ENCODE results near the gene PCSK6.

The PCSK6 gene

GRCh38 chr15:101439285-101439919, 50.1 kb downstream of the PCSK6 start:
- TF ChIP-seq, protein P1, sequence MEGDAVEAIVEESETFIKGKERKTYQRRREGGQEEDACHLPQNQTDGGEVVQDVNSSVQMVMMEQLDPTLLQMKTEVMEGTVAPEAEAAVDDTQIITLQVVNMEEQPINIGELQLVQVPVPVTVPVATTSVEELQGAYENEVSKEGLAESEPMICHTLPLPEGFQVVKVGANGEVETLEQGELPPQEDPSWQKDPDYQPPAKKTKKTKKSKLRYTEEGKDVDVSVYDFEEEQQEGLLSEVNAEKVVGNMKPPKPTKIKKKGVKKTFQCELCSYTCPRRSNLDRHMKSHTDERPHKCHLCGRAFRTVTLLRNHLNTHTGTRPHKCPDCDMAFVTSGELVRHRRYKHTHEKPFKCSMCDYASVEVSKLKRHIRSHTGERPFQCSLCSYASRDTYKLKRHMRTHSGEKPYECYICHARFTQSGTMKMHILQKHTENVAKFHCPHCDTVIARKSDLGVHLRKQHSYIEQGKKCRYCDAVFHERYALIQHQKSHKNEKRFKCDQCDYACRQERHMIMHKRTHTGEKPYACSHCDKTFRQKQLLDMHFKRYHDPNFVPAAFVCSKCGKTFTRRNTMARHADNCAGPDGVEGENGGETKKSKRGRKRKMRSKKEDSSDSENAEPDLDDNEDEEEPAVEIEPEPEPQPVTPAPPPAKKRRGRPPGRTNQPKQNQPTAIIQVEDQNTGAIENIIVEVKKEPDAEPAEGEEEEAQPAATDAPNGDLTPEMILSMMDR (IDR thresholded peaks at IDR 0.05; ENCODE audit: insufficient read depth, low read length, poor library complexity, severe bottlenecking) = no peak
- TF ChIP-seq EZH2phosphoT487 (conservative IDR thresholded peaks at IDR 0.05; ENCODE audit: low read length) = no peak
- Histone ChIP-seq H3F3A (ENCODE audit: insufficient read depth) (no peaks in the 10 kb centered on the region), H2AFZ (ENCODE audit: low read depth, low read length, severe bottlenecking) (no peak overlapping the region), H3K9ac (ENCODE audit: low read length) (no peak overlapping the region), H3K27ac (ENCODE audit: low read depth, low read length) (no peak overlapping the region), H3K36me3 (ENCODE audit: low read length) (no peaks in the 10 kb centered on the region), H3K27me3 (ENCODE audit: low read length) (no peaks in the 10 kb centered on the region), H3K4me3 (ENCODE audit: insufficient read depth, low read length, poor library complexity, severe bottlenecking) (no peak overlapping the region), H4K20me1 (ENCODE audit: low read depth, low read length) (no peaks in the 10 kb centered on the region), H3K79me2 (ENCODE audit: insufficient read depth, low read length) (no peaks in the 10 kb centered on the region), H3K9me3 (ENCODE audit: insufficient read depth, low read length) (no peaks in the 10 kb centered on the region), H3K4me2 (ENCODE audit: low read depth, low read length, poor library complexity, severe bottlenecking) (no peak overlapping the region), H3K9me2 (replicated peaks; ENCODE audit: insufficient read depth, low read length) (no peaks in the 10 kb centered on the region)

- Histone ChIP-seq H3K36me3 (ENCODE audit: low read length) (no peaks in the 10 kb centered on the region), H4K20me1 (ENCODE audit: low read depth, low read length) (no peaks in the 10 kb centered on the region), H3K27ac (ENCODE audit: low read depth, low read length) (no peak overlapping the region), H3F3A (ENCODE audit: insufficient read depth) (no peaks in the 10 kb centered on the region), H3K79me2 (ENCODE audit: insufficient read depth, low read length) (no peaks in the 10 kb centered on the region), H3K27me3 (ENCODE audit: low read length) (no peaks in the 10 kb centered on the region), H3K9ac (ENCODE audit: low read length) (no peak overlapping the region), H3K4me2 (ENCODE audit: low read depth, low read length, poor library complexity, severe bottlenecking) (no peak overlapping the region), H3K9me3 (ENCODE audit: insufficient read depth, low read length) (no peaks in the 10 kb centered on the region), H2AFZ (ENCODE audit: low read depth, low read length, severe bottlenecking) (no peak overlapping the region), H3K9me2 (replicated peaks; ENCODE audit: insufficient read depth, low read length) (no peaks in the 10 kb centered on the region), H3K4me3 (ENCODE audit: insufficient read depth, low read length, poor library complexity, severe bottlenecking) (no peak overlapping the region)
- no peak for TF ChIP-seq EZH2phosphoT487 (conservative IDR thresholded peaks at IDR 0.05; ENCODE audit: low read length)
- TF ChIP-seq, protein P1 (IDR thresholded peaks at IDR 0.05; ENCODE audit: insufficient read depth, low read length, poor library complexity, severe bottlenecking) = no peak
Observed at GRCh38 chr15:101438482-101439284, 50.8 kb downstream of the PCSK6 start.

- Histone ChIP-seq H3K27me3 (ENCODE audit: low read length) (no peaks in the 10 kb centered on the region), H3F3A (ENCODE audit: insufficient read depth) (no peaks in the 10 kb centered on the region), H3K79me2 (ENCODE audit: insufficient read depth, low read length) (no peaks in the 10 kb centered on the region), H3K9ac (ENCODE audit: low read length) (no peak overlapping the region), H2AFZ (ENCODE audit: low read depth, low read length, severe bottlenecking) (no peak overlapping the region), H3K36me3 (ENCODE audit: low read length) (no peaks in the 10 kb centered on the region), H3K4me3 (ENCODE audit: insufficient read depth, low read length, poor library complexity, severe bottlenecking) (no peak overlapping the region), H3K9me3 (ENCODE audit: insufficient read depth, low read length) (no peaks in the 10 kb centered on the region), H3K27ac (ENCODE audit: low read depth, low read length) (no peak overlapping the region), H3K4me2 (ENCODE audit: low read depth, low read length, poor library complexity, severe bottlenecking) (no peak overlapping the region), H4K20me1 (ENCODE audit: low read depth, low read length) (no peaks in the 10 kb centered on the region), H3K9me2 (replicated peaks; ENCODE audit: insufficient read depth, low read length) (no peaks in the 10 kb centered on the region)
- TF ChIP-seq, protein P1 (IDR thresholded peaks at IDR 0.05; ENCODE audit: insufficient read depth, low read length, poor library complexity, severe bottlenecking) = no peak
- no peak for TF ChIP-seq EZH2phosphoT487 (conservative IDR thresholded peaks at IDR 0.05; ENCODE audit: low read length)
Observed at GRCh38 chr15:101437618-101438481, 51.7 kb downstream of the PCSK6 start.
